Stimulated activated CD8-positive, alpha-beta memory T cell treated with anti-CD3 and anti-CD28 coated beads, Interleukin-7, amount 100 ng/mL, for 48 hours (primary cell): ENCODE results near the gene PSMD11.
"Not testable (repeated sequence)": the region's sequence is repeated elsewhere in the genome, so short reads cannot be mapped to it uniquely, and the experiment has no call there.

Experiments used
- DNase-seq, 2 donors: peaks; one replicate each; pipeline ENCODE4 v3.0.0-alpha.2; 2020; ENCODE audit warnings: low read depth in 1 of 2; ENCODE audit errors: extremely low read depth in 1 of 2

The PSMD11 gene

DNA sequence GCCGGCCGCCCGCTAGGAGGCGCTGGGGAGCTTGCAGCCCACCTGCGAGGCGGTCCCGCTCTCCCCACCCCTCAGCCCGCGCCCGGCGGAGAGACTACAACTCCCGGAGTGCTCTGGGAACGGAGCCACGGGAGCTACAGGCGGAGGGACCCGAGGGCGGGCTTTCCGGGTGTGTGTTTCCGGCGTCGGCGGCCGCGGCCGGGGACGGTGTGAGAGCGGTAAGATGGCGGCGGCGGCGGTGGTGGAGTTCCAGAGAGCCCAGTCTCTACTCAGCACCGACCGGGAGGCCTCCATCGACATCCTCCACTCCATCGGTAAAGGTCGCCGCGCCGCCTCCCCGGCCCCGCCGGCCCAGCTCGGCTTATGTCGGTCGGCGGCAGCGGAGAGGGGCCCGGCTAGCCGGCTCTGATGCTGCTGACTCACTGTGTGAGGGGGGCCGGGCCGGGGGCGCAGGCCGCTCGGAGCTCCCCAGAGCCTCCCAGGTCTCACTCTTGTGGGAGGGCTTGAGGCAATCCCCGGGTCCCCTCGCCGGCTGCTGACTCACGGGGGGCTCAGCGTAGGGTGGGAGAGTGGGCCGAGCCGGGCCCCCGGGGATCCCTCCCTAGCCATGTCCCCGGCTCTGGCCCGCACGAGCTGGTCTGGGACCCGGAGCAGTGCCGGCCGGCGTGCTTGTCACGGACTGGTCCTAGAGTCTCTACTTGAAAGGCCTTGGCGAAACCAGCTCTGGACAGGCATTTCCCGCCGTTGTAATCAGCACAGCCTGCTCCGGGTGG lies at the start of gene PSMD11:
TSS of gene PSMD11 (plus strand) at position 210 of the 773 bp plus-strand sequence. CDS start at position 224, 14 bp downstream.
- DNase-seq = peak; percentile 98 to 99

GRCh38 chr17:32396343-32396742 lies 48.0 kb upstream of the PSMD11 start:
- no peak for DNase-seq

DNA sequence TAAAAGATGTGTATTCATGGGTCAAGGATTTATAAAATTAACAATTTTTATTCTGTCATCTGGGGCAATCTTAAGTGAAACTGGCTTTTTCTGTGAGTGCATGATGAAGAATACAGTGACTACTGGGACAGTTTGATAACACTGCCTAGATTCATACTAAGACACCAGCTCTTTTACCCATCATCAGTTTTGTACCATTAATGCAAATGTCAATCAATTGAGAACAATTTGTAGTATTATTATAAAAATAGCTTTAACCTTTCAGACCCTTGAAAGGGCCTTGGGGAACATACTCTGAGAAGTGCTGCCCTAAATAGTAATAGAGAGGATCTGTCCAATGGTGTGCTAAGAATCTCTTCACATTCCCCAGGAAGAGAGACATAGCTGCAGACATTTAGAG lies 45.4 kb upstream of the PSMD11 start:
- DNase-seq = no peak

GRCh38 chr17:32410085-32410484 lies 34.2 kb upstream of the PSMD11 start:
- DNase-seq = not testable (repeated sequence)

DNA sequence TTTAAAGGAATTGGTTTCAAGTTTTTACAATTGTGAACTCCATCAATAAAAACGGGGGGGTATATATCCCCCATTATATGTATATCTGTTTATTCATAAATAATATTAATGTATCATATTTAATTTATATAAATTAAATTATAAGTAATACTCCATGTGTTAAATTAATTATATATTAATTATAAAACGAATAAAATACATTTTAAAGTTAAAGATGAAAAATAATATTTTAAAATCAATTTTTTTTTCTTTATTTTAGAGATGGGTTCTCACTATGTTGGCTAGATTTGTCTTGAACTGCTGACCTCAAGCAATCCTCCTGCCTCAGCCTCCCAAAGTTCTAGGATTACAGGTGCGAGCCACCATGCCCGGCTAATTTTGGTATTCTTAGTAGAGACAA lies 17.4 kb upstream of the PSMD11 start:
- no peak for DNase-seq

- no peak for DNase-seq
Measured at GRCh38 chr17:32429598-32429997, 14.7 kb upstream of the PSMD11 start.

GRCh38 chr17:32440722-32441121 lies 3.6 kb upstream of the PSMD11 start:
- no peak for DNase-seq

DNA sequence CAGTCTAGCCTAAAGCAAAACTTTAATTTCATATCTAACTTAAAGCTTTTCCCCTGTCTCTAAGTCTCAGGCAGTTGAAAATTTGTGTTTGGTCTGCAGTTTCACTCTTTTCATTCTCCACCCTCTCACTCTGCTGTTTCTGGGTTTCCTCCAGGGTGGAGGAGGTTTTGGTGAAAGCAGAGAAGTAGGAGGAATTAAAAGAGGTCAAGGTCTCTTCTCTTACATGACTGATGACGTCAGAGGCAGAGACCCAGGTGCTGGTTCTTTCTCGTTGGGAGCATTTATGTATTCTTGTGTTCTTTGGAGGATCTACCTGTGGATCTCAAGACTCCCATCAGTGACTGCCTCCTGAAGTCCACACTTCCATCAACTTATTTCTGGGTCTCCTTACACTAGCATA lies 2.4 kb upstream of the PSMD11 start:
- DNase-seq = no peak

DNA sequence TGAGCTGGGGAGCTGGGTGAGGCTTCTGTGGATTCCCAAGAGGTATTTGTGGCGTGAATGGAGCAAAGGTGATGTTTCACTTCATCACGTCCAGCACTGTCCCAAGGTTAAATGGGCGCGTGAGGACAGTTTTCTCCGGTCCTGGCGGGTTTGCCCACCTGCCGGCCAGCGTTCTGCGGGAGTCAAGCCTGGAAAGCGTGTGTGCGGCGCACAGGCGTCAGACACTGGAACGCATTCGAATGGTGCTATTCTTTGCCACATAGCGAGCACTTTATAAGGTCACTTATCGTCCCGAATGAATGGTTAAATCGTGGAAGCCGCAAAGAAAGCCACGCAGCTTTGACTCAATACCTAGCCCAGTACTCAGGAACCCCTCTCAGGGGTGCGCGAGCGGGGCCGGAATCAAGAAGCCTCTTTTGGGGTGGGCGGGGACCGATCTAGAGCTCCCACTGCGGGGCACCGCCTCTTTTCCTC lies 446 bp upstream of the PSMD11 start:
- no peak for DNase-seq

DNA sequence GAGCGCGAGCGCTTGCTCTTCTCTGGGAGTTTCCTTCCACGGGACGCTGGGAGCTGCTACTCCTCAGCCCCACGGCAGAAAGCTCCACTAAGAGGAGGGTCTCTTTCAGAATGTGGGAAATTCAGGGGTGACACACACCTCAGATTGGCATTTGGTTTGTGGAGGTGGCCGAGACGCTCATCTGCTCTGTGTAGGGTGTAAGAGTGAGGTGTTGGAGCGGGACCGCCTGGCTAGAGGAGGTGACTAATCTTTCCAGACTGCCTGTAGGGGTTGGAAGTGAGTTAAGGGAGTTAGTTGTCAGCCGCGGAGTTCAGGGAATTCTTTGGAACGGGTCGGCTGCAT lies 735 bp downstream of the PSMD11 start:
- peak in 1 of 2 donors; percentile 29 for DNase-seq

DNA sequence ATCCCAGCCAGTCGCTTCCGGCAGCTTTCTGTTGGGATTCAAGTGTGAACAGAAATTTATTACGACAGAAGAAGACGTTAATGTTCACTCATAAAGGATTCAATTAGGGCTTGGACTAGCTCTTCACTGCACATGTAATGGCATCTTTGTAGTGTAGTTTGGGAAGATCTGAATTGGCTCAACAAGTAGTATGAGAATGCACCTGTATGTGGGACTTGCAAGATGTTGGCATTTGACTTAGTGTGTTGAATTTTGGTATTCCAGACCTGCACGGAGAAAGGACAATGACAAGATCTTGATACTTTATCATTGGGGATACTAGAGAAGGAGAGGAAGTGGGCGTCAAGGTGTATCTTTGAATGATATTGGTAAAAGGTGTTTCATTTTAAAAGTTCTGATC lies 1.2 kb downstream of the PSMD11 start:
- DNase-seq = no peak

GRCh38 chr17:32445971-32446370 lies 1.7 kb downstream of the PSMD11 start:
- no peak for DNase-seq

DNA sequence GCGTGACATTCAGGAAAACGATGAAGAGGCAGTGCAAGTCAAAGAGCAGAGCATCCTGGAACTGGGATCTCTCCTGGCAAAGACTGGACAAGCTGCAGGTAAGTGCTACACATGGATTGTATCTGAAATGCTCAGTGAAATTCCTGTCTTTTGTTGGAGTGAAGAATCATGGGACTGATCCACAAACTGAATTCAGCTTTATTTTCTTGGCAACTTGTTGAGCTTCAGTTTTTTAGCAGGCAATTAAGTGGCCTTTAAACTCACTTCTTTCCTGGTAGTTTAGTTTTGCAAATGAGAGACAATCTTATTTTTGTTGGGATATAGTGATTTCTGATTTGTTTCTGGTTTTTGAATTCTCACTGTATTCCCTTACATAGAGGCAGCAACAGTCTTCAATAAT lies 2.6 kb downstream of the PSMD11 start:
- DNase-seq = no peak

DNA sequence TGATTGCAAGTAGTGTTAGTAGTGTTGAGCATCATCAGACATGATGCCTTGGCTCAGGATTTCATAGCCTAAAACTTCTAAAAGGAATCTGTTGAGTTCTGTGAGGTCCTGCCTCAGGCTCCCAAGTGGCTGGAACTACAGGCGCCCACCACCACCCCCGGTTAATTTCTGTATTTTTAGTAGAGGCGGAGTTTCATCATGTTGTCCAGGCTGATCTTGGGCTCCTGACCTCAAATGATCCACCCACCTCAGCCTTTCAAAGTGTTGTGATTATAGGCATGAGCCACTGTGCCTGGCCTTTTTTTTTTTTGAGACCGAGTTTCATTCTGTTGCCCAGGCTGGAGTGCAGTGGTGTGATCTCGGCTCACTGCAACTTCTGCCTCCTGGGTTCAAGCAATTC lies 5.7 kb downstream of the PSMD11 start:
- no peak for DNase-seq

DNA sequence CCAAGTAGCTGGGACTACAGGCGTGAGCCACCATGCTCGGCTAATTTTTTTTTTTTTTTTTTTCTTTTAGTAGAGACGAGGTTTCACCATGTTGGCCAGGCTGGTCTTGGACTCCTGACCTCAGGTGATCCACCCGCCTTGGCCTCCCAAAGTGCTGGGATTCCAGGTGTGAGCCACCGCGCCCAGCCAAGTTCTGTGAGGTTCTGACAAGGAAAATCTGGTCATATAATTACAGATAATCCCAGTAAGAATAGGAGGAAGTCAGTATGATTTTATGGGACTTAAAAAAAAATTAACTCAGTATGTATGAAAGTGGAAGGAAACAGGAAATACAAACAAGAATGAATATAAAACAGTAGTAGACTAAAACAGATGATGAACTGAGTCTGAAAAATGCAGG lies 6.1 kb downstream of the PSMD11 start:
- not testable (repeated sequence) for DNase-seq

GRCh38 chr17:32451879-32452278 lies 7.6 kb downstream of the PSMD11 start:
- DNase-seq = no peak

DNA sequence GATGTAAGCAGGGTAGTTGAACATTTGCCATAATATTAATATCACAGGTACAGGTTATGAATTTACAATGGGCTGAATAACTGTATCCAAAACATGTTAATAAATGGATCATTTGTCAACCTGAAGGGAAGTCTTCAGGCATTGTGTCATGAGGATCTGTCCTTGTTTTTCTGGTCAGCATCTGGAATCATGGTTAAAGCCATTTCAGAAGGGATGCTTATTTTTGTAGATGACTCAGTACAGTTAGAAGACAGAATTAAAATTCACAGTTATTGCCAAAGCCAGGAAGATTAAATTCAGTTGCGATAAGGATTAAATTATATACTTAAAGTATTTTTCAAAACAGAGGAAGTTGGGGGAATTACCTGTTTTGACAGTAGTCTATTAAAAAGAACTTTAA lies 8.0 kb downstream of the PSMD11 start:
- no peak for DNase-seq

- no peak for DNase-seq
Measured at GRCh38 chr17:32453370-32453769, 9.1 kb downstream of the PSMD11 start.

DNA sequence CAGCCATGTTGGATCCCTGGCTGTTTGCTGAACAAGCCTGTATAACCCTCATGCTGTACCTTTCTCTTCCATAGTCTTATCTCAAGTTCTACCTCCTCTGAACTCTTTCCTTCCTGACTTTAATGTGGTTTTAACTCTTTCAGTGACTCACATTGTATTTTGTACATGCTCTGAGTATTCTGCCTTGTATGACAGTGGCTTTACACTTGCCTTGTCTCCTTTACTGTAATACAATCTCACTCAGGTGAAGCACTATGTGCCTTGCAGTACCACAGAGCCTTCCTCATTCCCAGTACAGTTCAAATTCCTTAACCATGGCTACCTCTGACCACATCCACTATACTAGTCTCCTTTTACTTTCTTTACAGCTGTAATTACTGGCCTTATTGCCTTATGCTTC lies 14.1 kb downstream of the PSMD11 start:
- no peak for DNase-seq

DNA sequence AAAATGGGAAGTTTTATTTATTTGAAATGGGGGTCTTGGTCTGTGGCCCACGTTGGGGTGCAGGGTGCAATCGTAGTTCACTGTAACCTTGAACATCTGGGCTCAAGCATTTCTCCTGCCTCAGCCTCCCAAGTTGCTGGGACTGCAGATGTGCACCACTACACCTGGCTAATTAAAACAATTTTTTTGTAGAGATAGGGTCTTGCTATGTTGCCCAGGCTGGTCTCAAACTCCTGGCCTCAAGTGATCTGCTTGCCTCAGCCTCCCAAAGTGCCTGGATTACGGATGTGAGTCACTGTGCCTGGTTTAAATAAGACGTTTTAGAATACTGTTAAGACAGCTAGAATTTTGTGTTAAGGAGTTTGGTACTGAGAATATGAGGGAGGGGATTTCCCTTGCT lies 15.7 kb downstream of the PSMD11 start:
- no peak for DNase-seq

GRCh38 chr17:32461498-32461852 lies 17.2 kb downstream of the PSMD11 start:
- no peak for DNase-seq

DNA sequence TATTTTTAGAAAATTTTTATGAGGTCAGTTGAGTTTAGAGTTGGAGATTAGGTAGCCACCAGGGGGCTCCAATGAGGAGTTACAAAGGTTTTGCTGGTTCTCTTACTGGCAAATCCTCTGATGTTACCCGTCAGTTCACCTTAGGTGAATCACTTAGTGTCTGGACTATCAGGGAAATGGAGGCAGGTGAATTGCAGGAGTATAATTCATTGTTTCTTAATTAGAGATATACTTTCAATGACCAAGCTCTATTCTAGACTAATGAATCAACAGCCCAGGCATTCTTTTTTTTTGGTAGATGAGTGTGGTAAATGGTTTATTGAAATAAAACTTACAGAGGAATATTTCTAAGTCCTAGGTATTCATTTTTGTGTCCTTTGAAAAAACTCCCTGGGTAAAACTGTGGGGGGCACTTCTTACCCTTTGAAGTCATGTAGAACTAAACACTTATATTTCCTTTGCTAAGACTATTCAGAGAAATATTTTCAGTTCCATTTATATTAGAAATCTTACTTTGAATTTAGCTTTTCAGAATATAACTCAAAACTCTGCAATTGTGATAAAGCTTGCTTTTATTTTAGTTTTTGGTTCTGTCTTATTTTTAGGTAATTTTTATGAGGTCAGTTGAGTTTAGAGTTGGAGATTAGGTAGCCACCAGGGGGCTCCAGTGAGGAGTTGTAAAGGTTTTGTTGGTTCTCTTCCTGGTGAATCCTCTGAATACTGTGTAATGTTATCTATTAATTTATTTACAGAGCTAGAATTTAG lies 17.7 kb downstream of the PSMD11 start:
- peak in 1 of 2 donors; percentile 43 for DNase-seq
